ENCODE measurements around the gene PDCL2.

GRCh38 chr4:55633903-55634302 is 41.9 kb upstream of the PDCL2 start:
- TF ChIP-seq KAT7 (CRISPR knock-in tag; IDR thresholded peaks at IDR 0.05; ENCODE audit: borderline replicate concordance) (no peak), IRF2 (CRISPR knock-in tag; IDR thresholded peaks at IDR 0.05) (no peak), ATF2 (CRISPR knock-in tag; IDR thresholded peaks at IDR 0.05) (no peak), PCBP2 (optimal IDR thresholded peaks at IDR 0.05; ENCODE audit: low read depth, low read length, poor library complexity, severe bottlenecking) (no peak), ATF7-NPFF (CRISPR knock-in tag; IDR thresholded peaks at IDR 0.05; ENCODE audit: low read depth) (no peak), SP2 (CRISPR knock-in tag; IDR thresholded peaks at IDR 0.05) (no peak), RFX5 (IDR thresholded peaks at IDR 0.05; ENCODE audit: low read depth, low read length) (no peak), CTCF (CRISPR knock-in tag; IDR thresholded peaks at IDR 0.05) (no peak)
